GM23248 (cell line): ENCODE measurements around the gene TBC1D8.

Experiments
- EZH2 ChIP-seq: fragments of 200-600 bp; sonication (generic); IDR thresholded peaks from 2 replicates; pipeline ENCODE4 v1.6.1; 2018; ENCODE audit warnings: antibody characterized with exemption, mild to moderate bottlenecking; ENCODE audit not compliant: insufficient read depth, poor library complexity, severe bottlenecking
- EZH2phosphoT487 ChIP-seq: fragments of 200-600 bp; sonication (generic); IDR thresholded peaks from 2 replicates; pipeline ENCODE4 v1.6.1; 2018; ENCODE audit warnings: antibody characterized with exemption, moderate library complexity, mild to moderate bottlenecking, low read depth; ENCODE audit not compliant: insufficient read depth

DNA sequence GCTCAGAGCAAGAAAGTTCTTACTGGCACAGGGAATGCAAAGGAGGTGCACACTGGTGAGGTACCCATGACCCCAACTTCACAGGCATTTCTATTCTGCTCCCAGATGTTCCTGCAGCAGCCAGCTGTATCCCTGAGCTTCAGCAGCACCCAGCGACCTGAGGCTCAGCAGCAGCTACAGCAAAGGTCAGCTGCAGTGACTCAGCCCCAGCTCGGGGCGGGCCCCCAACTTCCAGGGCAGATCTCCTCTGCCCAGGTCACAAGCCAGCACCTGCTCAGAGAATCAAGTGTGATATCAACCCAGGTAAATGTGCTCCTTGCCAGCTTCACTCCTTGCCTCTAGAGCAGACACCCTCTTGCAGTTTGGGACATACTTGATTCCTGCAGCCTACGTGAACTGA, 163.2 kb downstream of the TBC1D8 start:
- TF ChIP-seq EZH2 (no peak), EZH2phosphoT487 (no peak)
